Hematopoietic multipotent progenitor cell treated with erythropoietin and hydrocortisone succinate and interleukin-3 and kit ligand, for 17 days (in vitro differentiated cells): Measurements from ENCODE around the gene BSG.
A peak's percentile ranks its signal among the peaks of the same experiment; 100 is the strongest.

Experiments used
- DNase-seq: peaks from one replicate; pipeline ENCODE4 v3.0.0-alpha.2; 2015; ENCODE audit warnings: low spot score

Gene BSG

DNA sequence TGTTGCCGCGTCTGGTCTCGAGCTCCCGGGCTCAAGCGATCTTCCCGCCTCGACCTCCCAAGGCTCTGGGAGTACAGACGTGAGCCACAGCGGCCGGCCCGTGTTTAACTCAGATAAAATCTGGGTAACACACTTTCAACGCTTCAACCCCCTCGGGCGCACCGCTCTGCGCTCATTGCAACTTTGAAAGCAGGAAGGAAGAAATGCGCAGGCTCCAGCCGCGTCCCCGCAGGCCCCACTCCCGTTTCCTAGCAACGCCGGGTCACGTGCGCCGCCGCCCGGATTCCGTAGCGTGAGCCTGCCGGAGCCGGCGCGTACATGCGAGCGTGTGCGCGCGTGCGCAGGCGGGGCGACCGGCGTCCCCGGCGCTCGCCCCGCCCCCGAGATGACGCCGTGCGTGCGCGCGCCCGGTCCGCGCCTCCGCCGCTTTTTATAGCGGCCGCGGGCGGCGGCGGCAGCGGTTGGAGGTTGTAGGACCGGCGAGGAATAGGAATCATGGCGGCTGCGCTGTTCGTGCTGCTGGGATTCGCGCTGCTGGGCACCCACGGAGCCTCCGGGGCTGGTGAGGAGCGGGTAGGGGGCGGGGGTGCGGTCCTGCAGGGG lies at the start of gene BSG:
TSS of gene BSG (plus strand) at position 457 of the 603 bp plus-strand sequence. CDS start at position 496, 39 bp downstream.
- peak; percentile 100 for DNase-seq

DNA sequence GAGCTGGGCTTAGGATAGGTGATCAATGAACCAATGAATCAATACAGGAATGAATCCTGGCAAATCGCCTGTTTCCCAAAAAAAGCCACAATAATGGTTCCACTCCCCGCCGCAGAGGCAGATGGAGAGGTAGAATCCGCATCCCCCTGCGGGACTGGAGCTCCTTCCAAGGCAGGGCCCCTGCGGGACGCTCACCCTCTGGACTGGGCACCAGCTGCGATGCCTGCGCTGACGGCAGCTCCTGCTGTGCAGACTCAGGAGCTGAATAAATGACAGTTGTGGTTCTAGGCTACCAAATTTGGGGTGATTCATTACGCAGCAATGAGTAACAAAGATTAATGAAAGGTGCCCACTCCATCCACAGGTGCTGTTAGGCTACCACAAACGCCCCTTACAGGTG lies 49.7 kb upstream of the BSG start:
- no peak for DNase-seq

- DNase-seq: no peak
Observed at GRCh38 chr19:524062-524674, 48.2 kb upstream of the BSG start.

- no peak for DNase-seq
Observed at GRCh38 chr19:525029-525428, 47.4 kb upstream of the BSG start.

DNA sequence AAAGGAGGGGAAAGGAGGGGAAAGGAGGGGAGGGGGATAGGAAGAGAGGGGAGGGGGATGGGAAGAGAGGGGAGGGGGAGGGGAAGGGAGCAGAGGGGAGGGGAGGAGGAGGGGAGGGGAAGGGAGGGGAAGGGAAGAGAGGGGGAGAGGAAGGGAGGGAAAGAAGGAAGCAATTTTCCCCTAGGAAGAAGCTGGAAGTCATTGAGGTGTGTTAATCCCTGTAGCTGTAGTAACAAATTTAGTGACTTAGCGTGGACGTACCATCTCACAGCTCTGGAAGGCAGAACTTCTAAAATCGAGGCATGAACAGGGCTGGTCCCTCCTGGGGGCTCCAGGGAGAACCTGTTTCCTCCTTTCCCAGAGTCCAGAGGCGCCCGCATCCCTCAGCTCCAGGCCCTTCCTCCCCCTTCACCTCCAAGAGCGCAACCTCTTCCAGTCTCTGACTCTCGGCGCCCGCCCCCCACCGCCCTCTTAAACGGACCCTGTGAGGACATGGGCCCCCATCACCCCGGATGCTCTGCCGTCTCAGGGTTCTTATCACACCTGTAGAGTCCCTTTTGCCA lies 46.5 kb upstream of the BSG start:
- DNase-seq: no peak

GRCh38 chr19:530134-531008 lies 42.0 kb upstream of the BSG start:
- DNase-seq: no peak

GRCh38 chr19:531009-531752 lies 41.2 kb upstream of the BSG start:
- DNase-seq: peak; percentile 94

DNA sequence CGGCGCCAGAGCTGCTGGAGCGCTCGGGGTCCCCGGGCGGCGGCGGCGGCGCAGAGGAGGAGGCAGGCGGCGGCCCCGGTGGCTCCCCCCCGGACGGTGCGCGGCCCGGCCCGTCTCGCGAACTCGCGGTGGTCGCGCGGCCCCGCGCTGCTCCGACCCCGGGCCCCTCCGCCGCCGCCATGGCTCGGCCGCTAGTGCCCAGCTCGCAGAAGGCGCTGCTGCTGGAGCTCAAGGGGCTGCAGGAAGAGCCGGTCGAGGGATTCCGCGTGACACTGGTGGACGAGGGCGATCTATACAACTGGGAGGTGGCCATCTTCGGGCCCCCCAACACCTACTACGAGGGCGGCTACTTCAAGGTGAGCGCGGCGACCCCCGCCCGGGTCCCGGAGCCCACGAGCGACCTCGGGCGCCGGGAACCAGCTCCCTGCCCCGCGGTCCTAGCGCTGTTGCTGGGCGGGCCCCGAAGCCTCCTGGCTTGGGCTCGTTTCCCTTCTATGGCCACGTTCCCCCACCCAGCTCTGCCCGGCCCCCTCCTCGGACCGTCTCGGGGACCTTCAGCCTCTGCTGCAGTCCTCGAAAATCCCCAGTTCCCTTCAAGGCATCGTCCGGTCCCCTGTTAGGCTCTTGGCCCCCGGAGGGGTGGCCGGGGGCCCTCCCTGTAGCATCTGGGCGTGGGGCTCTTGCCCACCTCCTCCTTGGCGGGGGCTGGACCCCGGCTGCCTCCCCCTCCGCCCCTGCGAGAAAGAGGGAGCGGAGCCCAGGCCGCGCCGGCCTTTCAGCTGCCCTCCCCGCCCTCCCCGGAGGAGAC lies 40.4 kb upstream of the BSG start, which contains the start of gene CDC34:
TSS of gene CDC34 (plus strand) at position 8 of the 808 bp plus-strand sequence. CDS start at position 180, 172 bp downstream.
- peak; percentile 48 for DNase-seq

DNA sequence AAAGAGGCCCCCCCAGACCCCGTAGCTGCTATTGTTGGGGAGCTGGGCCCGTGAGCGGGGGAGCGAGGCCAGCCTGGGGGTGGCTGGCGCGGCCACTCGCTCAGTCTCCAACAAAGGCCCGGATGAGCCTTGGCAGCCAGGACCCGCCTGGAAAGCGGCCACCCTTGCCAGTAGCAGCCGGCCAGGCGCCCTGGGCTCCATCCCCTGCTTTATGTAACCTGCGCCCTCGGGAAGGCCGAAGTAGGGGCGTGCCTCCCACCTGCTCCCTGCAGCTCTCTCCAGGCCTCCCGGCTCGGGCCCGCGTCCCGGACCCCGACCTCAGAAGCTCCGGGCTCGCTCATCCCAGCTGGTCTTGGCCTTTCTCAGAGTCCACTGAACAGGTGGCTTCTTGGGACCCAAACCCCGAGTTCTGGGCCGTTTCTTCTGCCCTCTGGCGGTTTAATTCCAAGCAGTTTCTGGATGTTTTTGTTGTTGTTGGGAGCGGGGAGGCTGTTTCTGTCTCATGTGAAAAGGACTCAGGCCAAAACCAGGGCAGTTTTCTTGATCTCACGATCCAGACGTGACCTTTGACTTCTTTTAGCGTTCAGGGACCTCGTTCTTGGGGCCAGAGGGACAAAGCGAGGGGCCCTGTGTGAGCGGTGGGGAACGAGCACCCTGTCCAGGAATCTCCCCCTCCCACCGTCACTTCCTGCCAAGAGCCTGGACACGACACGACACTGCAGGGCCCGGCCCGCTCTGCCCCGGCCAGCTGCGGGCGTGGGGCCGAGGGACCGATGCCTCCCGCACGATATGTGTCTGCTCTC lies 39.6 kb upstream of the BSG start:
- DNase-seq: peak; percentile 89

GRCh38 chr19:533364-534058 lies 38.9 kb upstream of the BSG start:
- no peak for DNase-seq

DNA sequence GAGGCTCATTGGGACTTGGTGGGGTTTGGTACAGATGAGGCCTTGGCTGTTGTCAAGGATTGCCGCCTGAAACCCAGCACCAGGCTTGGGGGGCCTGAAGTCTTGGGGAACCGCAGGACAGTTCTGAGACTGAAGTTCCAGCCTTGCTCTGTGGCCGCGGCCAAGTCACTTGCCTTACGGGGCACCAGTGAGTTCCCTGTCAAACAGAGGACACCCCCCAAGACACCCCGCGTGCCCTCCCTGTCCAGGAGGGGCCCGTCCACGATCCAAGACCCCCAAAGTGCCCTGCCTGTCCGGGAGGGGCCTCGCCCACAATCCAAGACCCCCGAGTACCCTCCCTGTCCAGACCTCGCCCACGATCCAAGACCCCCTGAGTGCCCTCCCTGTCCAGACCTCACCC lies 38.3 kb upstream of the BSG start:
- DNase-seq: no peak

DNA sequence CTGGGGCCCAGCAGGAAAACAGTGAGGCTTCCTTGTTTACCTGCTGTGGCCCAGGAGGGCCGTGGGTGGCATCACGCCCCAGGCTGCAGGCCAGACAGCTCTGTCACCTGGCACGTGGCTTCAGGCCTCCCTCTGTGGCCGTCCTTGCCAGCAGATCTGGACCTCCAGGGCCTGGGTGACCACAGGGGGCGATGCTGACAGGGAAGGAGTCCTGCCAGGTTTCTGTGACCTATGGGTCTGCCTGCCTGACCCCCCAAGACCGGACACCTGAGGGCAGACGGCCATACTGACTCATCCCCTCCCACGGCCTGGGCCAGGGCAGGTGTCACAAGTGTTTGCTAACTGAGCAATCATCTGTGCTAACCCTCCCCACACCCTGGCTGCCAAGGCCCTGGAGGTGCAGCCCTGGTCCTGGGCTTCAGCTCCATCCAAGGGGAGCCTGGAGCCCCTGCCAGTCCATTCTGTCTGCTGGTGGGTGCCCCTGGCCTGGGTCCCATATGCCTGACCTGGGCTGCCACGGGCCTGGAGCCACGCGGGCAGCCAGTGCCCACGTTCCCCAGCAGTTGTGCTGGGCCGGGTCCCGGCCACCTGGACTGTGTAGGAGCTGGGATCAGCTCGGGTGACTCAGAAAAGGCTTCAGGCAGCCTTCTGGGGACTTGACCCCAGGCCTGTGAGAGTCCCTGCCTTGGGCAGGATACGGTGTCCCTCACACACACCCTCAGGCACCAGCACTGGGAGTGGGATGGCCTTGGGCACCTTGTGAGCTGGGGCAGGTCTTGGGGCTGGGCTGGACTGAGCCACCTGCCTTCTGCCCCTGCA lies 37.2 kb upstream of the BSG start:
- no peak for DNase-seq

- no peak for DNase-seq
Observed at GRCh38 chr19:536031-536880, 36.1 kb upstream of the BSG start.

DNA sequence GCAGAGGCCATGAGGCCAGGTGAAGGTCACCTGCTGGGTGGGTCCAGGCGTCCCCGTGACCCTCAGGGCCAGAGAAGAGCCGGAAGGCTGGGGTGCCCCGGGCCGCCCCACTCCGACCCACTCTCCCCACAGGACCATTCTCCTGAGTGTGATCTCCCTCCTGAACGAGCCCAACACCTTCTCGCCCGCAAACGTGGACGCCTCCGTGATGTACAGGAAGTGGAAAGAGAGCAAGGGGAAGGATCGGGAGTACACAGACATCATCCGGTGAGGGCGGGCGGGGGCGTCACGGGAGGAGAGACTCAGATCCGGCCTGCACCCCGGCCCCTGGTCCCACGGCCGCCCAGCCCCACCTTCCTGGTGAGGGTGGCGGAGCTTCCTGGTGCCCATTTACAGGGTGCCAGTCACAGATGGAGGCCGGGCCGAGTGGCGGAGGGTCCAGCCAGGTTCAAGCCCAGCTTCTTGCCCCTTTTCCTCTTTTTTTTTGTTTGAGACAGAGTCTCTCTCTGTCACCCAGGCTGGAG lies 35.5 kb upstream of the BSG start:
- DNase-seq: no peak

DNA sequence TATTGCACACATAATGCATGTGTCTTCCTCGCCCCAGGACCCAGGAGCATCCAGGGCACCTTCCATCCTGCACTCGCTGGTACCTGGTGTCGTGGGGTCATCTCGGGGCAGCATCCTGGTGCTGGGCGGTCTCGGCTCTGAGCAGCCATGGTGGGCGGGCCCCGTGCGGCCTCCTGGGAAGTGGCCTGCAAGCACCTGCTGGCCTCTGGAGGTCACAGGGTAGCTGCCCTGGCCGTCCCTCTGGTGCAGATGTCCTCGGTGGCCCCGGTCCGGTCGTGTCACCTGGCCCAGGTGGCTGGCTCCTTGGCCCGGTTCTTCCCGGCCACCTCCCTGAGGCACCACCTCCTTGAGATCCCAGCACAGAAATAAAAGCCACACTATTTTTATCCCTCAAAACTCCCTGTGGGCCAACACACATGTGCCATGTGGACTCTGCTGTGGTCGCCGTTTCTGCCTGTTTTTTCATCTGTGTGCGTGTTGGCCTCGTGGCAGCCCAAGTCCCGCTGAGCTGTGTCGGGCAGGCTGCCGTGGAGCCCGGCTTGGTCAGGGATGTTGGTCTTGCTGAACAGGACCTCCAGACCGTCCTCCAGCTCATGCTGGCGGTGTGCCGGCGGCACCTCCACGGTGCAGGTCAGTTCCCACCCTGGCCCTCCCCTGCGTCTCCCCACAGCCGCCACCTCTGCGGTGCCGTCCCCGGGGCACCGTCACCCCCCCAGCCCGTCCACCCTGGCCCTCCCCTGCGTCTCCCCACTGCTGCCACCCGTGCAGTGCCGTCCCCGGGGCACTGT lies 33.6 kb upstream of the BSG start:
- DNase-seq: no peak

DNA sequence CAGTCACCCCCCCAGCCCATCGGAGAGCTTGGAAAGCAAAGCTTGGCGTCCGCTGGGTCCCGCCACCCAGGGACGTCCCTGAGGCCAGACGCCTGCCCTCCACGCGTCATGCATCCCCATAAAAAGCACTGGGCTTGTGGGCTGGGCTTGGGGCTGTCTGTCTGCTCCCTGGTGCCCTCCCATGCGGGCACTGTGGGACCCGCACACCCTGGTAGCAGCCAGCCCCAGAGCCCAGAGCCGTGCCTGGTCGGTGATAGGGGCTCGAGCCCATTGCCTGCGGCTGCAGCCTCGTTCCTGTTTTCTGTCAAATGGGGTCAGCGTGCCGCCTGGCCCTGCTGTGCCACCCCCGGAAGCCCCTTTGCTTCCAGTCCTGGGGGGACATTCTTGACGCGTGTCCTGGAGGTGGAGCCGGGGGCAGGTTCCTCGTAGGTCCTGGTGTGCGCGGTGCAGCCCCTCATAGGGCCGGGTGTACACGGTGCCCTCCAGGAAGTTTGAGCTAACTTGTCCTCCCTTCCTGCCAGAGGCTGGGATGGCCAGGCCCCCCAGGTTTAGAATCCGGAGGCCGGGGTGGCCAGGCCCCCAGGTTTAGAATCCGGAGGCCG lies 32.9 kb upstream of the BSG start:
- no peak for DNase-seq
